Measurements from ENCODE around the gene YPEL2. TPM values are rescaled to one million over a fixed set of nuclear protein-coding genes. Genes with fewer than 3 reads are reported as not detected.

Gene YPEL2
- total and polyA plus RNA-seq, 2 donors (not counting 1 experiment from before 2014, with no cell fraction given), result 4.8 to 7.8 TPM

- H3K36me3 ChIP-seq (ENCODE audit: control insufficient read depth, insufficient read depth, low read length), result no peaks in the 10 kb centered on the region
- DNase-seq (ENCODE audit: low read depth in 2 of 2), result no peak
- H3K9me3 ChIP-seq (ENCODE audit: control insufficient read depth, insufficient read depth, low read depth, low read length), result no peaks in the 10 kb centered on the region
- TF ChIP-seq EZH2 (IDR thresholded peaks at IDR 0.05; ENCODE audit: low read length, missing control alignments), result no peak
- TF ChIP-seq CTCF (conservative IDR thresholded peaks at IDR 0.05 in 1 of 2, IDR thresholded peaks at IDR 0.05 in 1 of 2; ENCODE audit: low read depth in 1 of 2, low read length in 2 of 2), result no peak
- no peak overlapping the region for H3K27ac ChIP-seq (ENCODE audit: insufficient read depth, low read length)
- no peak overlapping the region for H2AFZ ChIP-seq (ENCODE audit: low read length)
- no peak overlapping the region for H3K9ac ChIP-seq (ENCODE audit: insufficient read depth, low read length)
- no peaks in the 10 kb centered on the region for H3K79me2 ChIP-seq (ENCODE audit: control insufficient read depth, insufficient read depth, low read length)
- no peak overlapping the region for H3K4me2 ChIP-seq (ENCODE audit: extremely low read depth, insufficient read depth, low read length)
- H4K20me1 ChIP-seq (ENCODE audit: control insufficient read depth, extremely low read depth, insufficient read depth, low read length), result no peaks in the 10 kb centered on the region
- no peak overlapping the region for H3K4me3 ChIP-seq (replicated peaks in 1 of 4; ENCODE audit: control extremely low read depth in 1 of 4, insufficient read depth in 1 of 4, low read depth in 3 of 4, low read length in 4 of 4)
- no peaks in the 10 kb centered on the region for H3K27me3 ChIP-seq (ENCODE audit: control insufficient read depth, insufficient read depth, low read length)
- no peaks in the 10 kb centered on the region for H3K4me1 ChIP-seq (ENCODE audit: control insufficient read depth, extremely low read depth, insufficient read depth, low read length)
Observed at GRCh38 chr17:59292174-59292523, 39.3 kb upstream of the YPEL2 start.

GRCh38 chr17:59296190-59296589 is 35.3 kb upstream of the YPEL2 start:
- no peaks in the 10 kb centered on the region for H3K27me3 ChIP-seq (ENCODE audit: control insufficient read depth, insufficient read depth, low read length)
- H2AFZ ChIP-seq (ENCODE audit: low read length), result no peak overlapping the region
- H3K4me3 ChIP-seq (replicated peaks in 1 of 4; ENCODE audit: control extremely low read depth in 1 of 4, insufficient read depth in 1 of 4, low read depth in 3 of 4, low read length in 4 of 4), result no peak overlapping the region
- no peaks in the 10 kb centered on the region for H3K9me3 ChIP-seq (ENCODE audit: control insufficient read depth, insufficient read depth, low read depth, low read length)
- H3K36me3 ChIP-seq (ENCODE audit: control insufficient read depth, insufficient read depth, low read length), result no peaks in the 10 kb centered on the region
- DNase-seq (ENCODE audit: low read depth in 2 of 2), result no peak
- TF ChIP-seq EZH2 (IDR thresholded peaks at IDR 0.05; ENCODE audit: low read length, missing control alignments), result no peak
- TF ChIP-seq CTCF (conservative IDR thresholded peaks at IDR 0.05 in 1 of 2, IDR thresholded peaks at IDR 0.05 in 1 of 2; ENCODE audit: low read depth in 1 of 2, low read length in 2 of 2), result no peak
- no peak overlapping the region for H3K4me2 ChIP-seq (ENCODE audit: extremely low read depth, insufficient read depth, low read length)
- no peaks in the 10 kb centered on the region for H3K79me2 ChIP-seq (ENCODE audit: control insufficient read depth, insufficient read depth, low read length)
- no peak overlapping the region for H3K9ac ChIP-seq (ENCODE audit: insufficient read depth, low read length)
- H3K27ac ChIP-seq (ENCODE audit: insufficient read depth, low read length), result no peak overlapping the region
- no peaks in the 10 kb centered on the region for H4K20me1 ChIP-seq (ENCODE audit: control insufficient read depth, extremely low read depth, insufficient read depth, low read length)
- no peaks in the 10 kb centered on the region for H3K4me1 ChIP-seq (ENCODE audit: control insufficient read depth, extremely low read depth, insufficient read depth, low read length)

GRCh38 chr17:59298521-59298920 is 32.9 kb upstream of the YPEL2 start:
- no peak overlapping the region for H3K4me2 ChIP-seq (ENCODE audit: extremely low read depth, insufficient read depth, low read length)
- no peaks in the 10 kb centered on the region for H3K4me1 ChIP-seq (ENCODE audit: control insufficient read depth, extremely low read depth, insufficient read depth, low read length)
- no peaks in the 10 kb centered on the region for H3K36me3 ChIP-seq (ENCODE audit: control insufficient read depth, insufficient read depth, low read length)
- H3K27me3 ChIP-seq (ENCODE audit: control insufficient read depth, insufficient read depth, low read length), result no peaks in the 10 kb centered on the region
- no peaks in the 10 kb centered on the region for H3K79me2 ChIP-seq (ENCODE audit: control insufficient read depth, insufficient read depth, low read length)
- no peak for TF ChIP-seq EZH2 (IDR thresholded peaks at IDR 0.05; ENCODE audit: low read length, missing control alignments)
- TF ChIP-seq CTCF (conservative IDR thresholded peaks at IDR 0.05 in 1 of 2, IDR thresholded peaks at IDR 0.05 in 1 of 2; ENCODE audit: low read depth in 1 of 2, low read length in 2 of 2), result no peak
- H3K4me3 ChIP-seq (replicated peaks in 1 of 4; ENCODE audit: control extremely low read depth in 1 of 4, insufficient read depth in 1 of 4, low read depth in 3 of 4, low read length in 4 of 4), result no peak overlapping the region
- DNase-seq (ENCODE audit: low read depth in 2 of 2), result no peak
- H3K9me3 ChIP-seq (ENCODE audit: control insufficient read depth, insufficient read depth, low read depth, low read length), result no peaks in the 10 kb centered on the region
- H4K20me1 ChIP-seq (ENCODE audit: control insufficient read depth, extremely low read depth, insufficient read depth, low read length), result no peaks in the 10 kb centered on the region
- no peak overlapping the region for H3K9ac ChIP-seq (ENCODE audit: insufficient read depth, low read length)
- H3K27ac ChIP-seq (ENCODE audit: insufficient read depth, low read length), result no peak overlapping the region
- H2AFZ ChIP-seq (ENCODE audit: low read length), result no peak overlapping the region
